Common myeloid progenitor, CD34-positive (primary cell): ENCODE results near the gene INAFM2.

Source experiments
- CTCF ChIA-PET: fragments of 350-600 bp; sonication (Branson Sonifier 250); formaldehyde crosslinking; loops from one replicate; lab custom pipeline; 2021; ENCODE audit warnings: antibody characterized with exemption; lab: Charles Lee
- POLR2A ChIA-PET: fragments of 350-600 bp; sonication (Branson Sonifier 250); formaldehyde crosslinking; loops from one replicate; lab custom pipeline; 2021; ENCODE audit warnings: antibody characterized with exemption; lab: Charles Lee
- DNase-seq, 3 donors: peaks; one replicate each; pipeline versions ENCODE4 v3.0.0 to v3.0.0-alpha.2; 2013
- H3K27ac ChIP-seq, 2 experiments: 1 replicate in 1 of 2; 2 replicates in 1 of 2; pipeline ENCODE4 v1.7.0; 2013; ENCODE audit warnings: inconsistent platforms in 2 of 2, low read length in 2 of 2, mild to moderate bottlenecking in 2 of 2, low read depth in 1 of 2, moderate library complexity in 1 of 2; ENCODE audit not compliant: severe bottlenecking in 2 of 2, insufficient read depth in 1 of 2, poor library complexity in 1 of 2
- H3K27me3 ChIP-seq, 5 experiments: replicated peaks in 2 of 5; 1 replicate in 3 of 5; 2 replicates in 2 of 5; pipeline versions ENCODE4 v1.6.1 to v1.7.0; 2013; ENCODE audit warnings: low read length in 4 of 5, mild to moderate bottlenecking in 2 of 5, moderate library complexity in 2 of 5, inconsistent platforms in 1 of 5; ENCODE audit not compliant: insufficient read depth in 5 of 5, control insufficient read depth in 4 of 5
- H3K36me3 ChIP-seq, 4 experiments: 1 replicate in 2 of 4; 2 replicates in 2 of 4; pipeline versions ENCODE4 v1.6.1 to v1.7.0; 2013; ENCODE audit warnings: low read length in 3 of 4, control low read depth in 1 of 4, mild to moderate bottlenecking in 1 of 4; ENCODE audit not compliant: control insufficient read depth in 4 of 4, insufficient read depth in 4 of 4
- H3K4me1 ChIP-seq, 4 experiments: 1 replicate in 3 of 4; 2 replicates in 1 of 4; pipeline versions ENCODE4 v1.6.1 to v1.7.1; 2013; ENCODE audit warnings: low read length in 3 of 4, mild to moderate bottlenecking in 3 of 4, control low read depth in 1 of 4, inconsistent platforms in 1 of 4, moderate library complexity in 1 of 4; ENCODE audit not compliant: control insufficient read depth in 4 of 4, insufficient read depth in 4 of 4; ENCODE audit errors: control extremely low read depth in 1 of 4
- H3K4me3 ChIP-seq, 7 experiments: 1 replicate in 4 of 7; 2 replicates in 3 of 7; pipeline versions ENCODE4 v1.5.1 to v1.7.0; 2013; ENCODE audit warnings: mild to moderate bottlenecking in 7 of 7, low read length in 6 of 7, moderate library complexity in 6 of 7, inconsistent platforms in 2 of 7, low read depth in 2 of 7, control low read depth in 1 of 7; ENCODE audit not compliant: insufficient read depth in 4 of 7, control insufficient read depth in 1 of 7; ENCODE audit errors: extremely low read depth in 1 of 7
- H3K9me3 ChIP-seq, 5 experiments: 1 replicate in 4 of 5; 2 replicates in 1 of 5; pipeline versions ENCODE4 v1.6.1 to v1.7.1; 2013; ENCODE audit warnings: low read length in 4 of 5, mild to moderate bottlenecking in 2 of 5, inconsistent platforms in 1 of 5, low read depth in 1 of 5, moderate library complexity in 1 of 5; ENCODE audit not compliant: control insufficient read depth in 4 of 5, insufficient read depth in 2 of 5; ENCODE audit errors: control extremely low read depth in 1 of 5
- WGBS: methylation state at CpG from one replicate; pipeline ENCODE4 v1.1.5; 2013; ENCODE audit not compliant: insufficient coverage; 5-methylcytosine and 5-hydroxymethylcytosine counted together

The INAFM2 gene

GRCh38 chr15:40297356-40297755, 26.1 kb upstream of the INAFM2 start:
- POLR2A ChIA-PET = no interaction called here
- no peak for DNase-seq
- CTCF ChIA-PET = interaction anchor here (0.9 to 25.2 kb wide), 5 partner anchors 14 to 47 kb away, joined by 3 to 407 read pairs (median 3); partner anchors contain the start of genes ANKRD63, INAFM2 and PLCB2
- Histone ChIP-seq H3K9me3 (peaks cover 0 to 9% (median 0%) of the 10 kb centered on the region in 5 experiments), H3K36me3 (peaks cover 22 to 92% (median 73%) of the 10 kb centered on the region in 4 experiments), H3K4me1 (peaks cover 2 to 32% (median 16%) of the 10 kb centered on the region in 4 experiments), H3K27me3 (no peaks in the 10 kb centered on the region), H3K4me3 (no peak overlapping the region), H3K27ac (no peak overlapping the region)
- 99% methylated on average over 7 of the region's 10 CpGs for WGBS

GRCh38 chr15:40298216-40298935, 25.1 kb upstream of the INAFM2 start:
- no peak for DNase-seq
- CTCF ChIA-PET = interaction anchor here (0.6 to 25.2 kb wide), 2 partner anchors 14 to 22 kb away, joined by 3 to 407 read pairs; partner anchors contain the start of genes INAFM2 and PLCB2
- H3K4me3 ChIP-seq = no peak overlapping the region
- peaks cover 0 to 9% (median 0%) of the 10 kb centered on the region in 5 experiments for H3K9me3 ChIP-seq
- 93% methylated on average over 10 of the region's 17 CpGs for WGBS
- H3K4me1 ChIP-seq = peaks cover 2 to 28% (median 17%) of the 10 kb centered on the region in 4 experiments
- peaks cover 16 to 92% (median 74%) of the 10 kb centered on the region in 4 experiments for H3K36me3 ChIP-seq
- POLR2A ChIA-PET = no interaction called here
- no peak overlapping the region for H3K27ac ChIP-seq
- no peaks in the 10 kb centered on the region for H3K27me3 ChIP-seq

GRCh38 chr15:40300367-40300766, 23.1 kb upstream of the INAFM2 start:
- POLR2A ChIA-PET = no interaction called here
- WGBS = 100% methylated on average over 1 of the region's 2 CpGs
- no peak overlapping the region for H3K4me3 ChIP-seq
- H3K27me3 ChIP-seq = no peaks in the 10 kb centered on the region
- no peak for DNase-seq
- H3K9me3 ChIP-seq = peaks cover 0 to 9% (median 0%) of the 10 kb centered on the region in 5 experiments
- CTCF ChIA-PET = interaction anchor here (23.9 to 25.2 kb wide), 3 partner anchors 7 to 37 kb away, joined by 407 to 1099 read pairs (median 407); partner anchors contain the start of genes ANKRD63, CCDC9B, INAFM2 and PLCB2
- peaks cover 2 to 37% (median 25%) of the 10 kb centered on the region in 4 experiments for H3K4me1 ChIP-seq
- H3K27ac ChIP-seq = no peak overlapping the region
- peaks cover 17 to 86% (median 64%) of the 10 kb centered on the region in 4 experiments for H3K36me3 ChIP-seq

GRCh38 chr15:40300771-40301170, 22.7 kb upstream of the INAFM2 start:
- POLR2A ChIA-PET = no interaction called here
- no peaks in the 10 kb centered on the region for H3K27me3 ChIP-seq
- peaks cover 2 to 41% (median 28%) of the 10 kb centered on the region in 4 experiments for H3K4me1 ChIP-seq
- peaks cover 0 to 9% (median 0%) of the 10 kb centered on the region in 5 experiments for H3K9me3 ChIP-seq
- no peak overlapping the region for H3K27ac ChIP-seq
- CTCF ChIA-PET = interaction anchor here (0.5 to 25.2 kb wide), 7 partner anchors 7 to 68 kb away, joined by 3 to 1099 read pairs (median 7); partner anchors contain the start of genes ANKRD63, CCDC9B, INAFM2 and PLCB2
- H3K36me3 ChIP-seq = peaks cover 13 to 82% (median 63%) of the 10 kb centered on the region in 4 experiments
- 100% methylated on average over 1 of the region's 2 CpGs for WGBS
- no peak overlapping the region for H3K4me3 ChIP-seq
- no peak for DNase-seq

- Histone ChIP-seq H3K4me1 (peaks cover 6 to 50% (median 33%) of the 10 kb centered on the region in 4 experiments), H3K27me3 (no peaks in the 10 kb centered on the region), H3K9me3 (peaks cover 0 to 9% (median 0%) of the 10 kb centered on the region in 5 experiments), H3K36me3 (peaks cover 11 to 74% (median 56%) of the 10 kb centered on the region in 4 experiments), H3K27ac (peak overlapping the region in 1 of 2 experiments; percentile 7), H3K4me3 (no peak overlapping the region)
- ChIA-PET POLR2A (no interaction called here), CTCF (interaction anchor here (0.5 to 25.2 kb wide), 10 partner anchors 8 to 84 kb away, joined by 3 to 1099 read pairs (median 6); partner anchors contain the start of genes ANKRD63, CCDC9B, INAFM2 and PLCB2)
- 31% methylated on average over 8 of the region's 12 CpGs for WGBS
- peak in 2 of 3 donors; percentile 25 to 33 for DNase-seq
These were observed 21.9 kb upstream of the INAFM2 start for GRCh38 chr15:40301467-40302179.

GRCh38 chr15:40302288-40302886, 21.1 kb upstream of the INAFM2 start:
- H3K9me3 ChIP-seq = peaks cover 0 to 9% (median 0%) of the 10 kb centered on the region in 5 experiments
- ChIA-PET POLR2A (no interaction called here), CTCF (interaction anchor here (0.8 to 25.2 kb wide), 8 partner anchors 9 to 85 kb away, joined by 3 to 1099 read pairs (median 8); partner anchors contain the start of genes ANKRD63, CCDC9B, INAFM2 and PLCB2)
- H3K27ac ChIP-seq = peak overlapping the region in 1 of 2 experiments; percentile 7
- peaks cover 11 to 66% (median 51%) of the 10 kb centered on the region in 4 experiments for H3K36me3 ChIP-seq
- H3K4me3 ChIP-seq = no peak overlapping the region
- H3K4me1 ChIP-seq = peaks cover 6 to 58% (median 40%) of the 10 kb centered on the region in 4 experiments
- WGBS = 98% methylated on average over 10 of the region's 19 CpGs
- no peak for DNase-seq
- H3K27me3 ChIP-seq = no peaks in the 10 kb centered on the region
